Peyer's patch (tissue), 4 donors: ENCODE data around the gene TPRX1.

ENCODE experiments used
- POLR2A ChIP-seq, 2 donors: fragments of 450-650 bp; IDR thresholded peaks; one replicate each; pipeline ENCODE4 v1.5.1; 2017; ENCODE audit warnings: antibody characterized with exemption in 2 of 2, mild to moderate bottlenecking in 2 of 2, moderate library complexity in 2 of 2
- TF ChIP-seq, protein P1 (sequence below), 6 experiments: fragments of 450-650 bp in 4 of 6; fragments of 200-600 bp in 2 of 6; sonication (generic) in 1 of 6; IDR thresholded peaks; one replicate each; pipeline ENCODE4 v1.5.1; 2017 to 2019; ENCODE audit warnings: antibody characterized with exemption in 6 of 6, mild to moderate bottlenecking in 3 of 6, moderate library complexity in 1 of 6

DNA sequence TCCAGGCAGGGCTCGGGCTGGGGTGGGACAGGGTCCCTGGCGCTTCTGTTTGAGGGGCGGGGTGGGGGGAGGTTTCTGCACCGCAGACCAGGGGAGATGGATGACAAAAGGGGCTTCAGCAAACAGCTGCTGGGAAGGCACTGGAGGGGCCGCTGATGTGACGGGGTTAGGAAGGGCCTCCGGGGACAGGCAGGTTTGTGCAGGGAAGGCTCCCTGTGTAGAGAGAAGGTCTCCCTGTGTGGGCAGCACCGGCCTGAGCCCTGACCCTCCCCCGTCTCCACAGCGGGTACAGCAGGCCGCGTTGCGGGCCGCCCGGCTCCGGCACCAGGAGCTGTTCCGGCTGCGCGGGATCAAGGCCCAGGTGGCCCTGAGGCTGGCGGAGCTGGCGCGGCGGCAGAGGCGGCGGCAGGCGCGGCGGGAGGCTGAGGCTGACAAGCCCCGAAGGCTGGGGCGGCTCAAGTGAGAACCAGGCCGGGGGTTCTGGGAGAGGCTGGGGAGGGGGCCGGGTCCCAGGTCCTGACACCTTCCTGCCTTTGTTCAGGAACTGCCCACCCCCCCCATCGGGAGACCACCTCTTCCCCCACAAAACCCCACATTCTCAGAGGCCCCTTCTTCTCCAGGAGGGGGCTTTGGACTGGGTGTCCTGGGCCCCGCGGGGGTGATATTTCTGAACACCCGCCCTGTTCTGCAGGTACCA is 49.1 kb downstream of the TPRX1 start:
- TF ChIP-seq, protein P1, sequence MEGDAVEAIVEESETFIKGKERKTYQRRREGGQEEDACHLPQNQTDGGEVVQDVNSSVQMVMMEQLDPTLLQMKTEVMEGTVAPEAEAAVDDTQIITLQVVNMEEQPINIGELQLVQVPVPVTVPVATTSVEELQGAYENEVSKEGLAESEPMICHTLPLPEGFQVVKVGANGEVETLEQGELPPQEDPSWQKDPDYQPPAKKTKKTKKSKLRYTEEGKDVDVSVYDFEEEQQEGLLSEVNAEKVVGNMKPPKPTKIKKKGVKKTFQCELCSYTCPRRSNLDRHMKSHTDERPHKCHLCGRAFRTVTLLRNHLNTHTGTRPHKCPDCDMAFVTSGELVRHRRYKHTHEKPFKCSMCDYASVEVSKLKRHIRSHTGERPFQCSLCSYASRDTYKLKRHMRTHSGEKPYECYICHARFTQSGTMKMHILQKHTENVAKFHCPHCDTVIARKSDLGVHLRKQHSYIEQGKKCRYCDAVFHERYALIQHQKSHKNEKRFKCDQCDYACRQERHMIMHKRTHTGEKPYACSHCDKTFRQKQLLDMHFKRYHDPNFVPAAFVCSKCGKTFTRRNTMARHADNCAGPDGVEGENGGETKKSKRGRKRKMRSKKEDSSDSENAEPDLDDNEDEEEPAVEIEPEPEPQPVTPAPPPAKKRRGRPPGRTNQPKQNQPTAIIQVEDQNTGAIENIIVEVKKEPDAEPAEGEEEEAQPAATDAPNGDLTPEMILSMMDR (IDR thresholded peaks at IDR 0.05), result no peak
- no peak for TF ChIP-seq POLR2A (IDR thresholded peaks at IDR 0.05)
